ENCODE results near the gene ZBTB11. TPM values are rescaled to one million over a fixed set of nuclear protein-coding genes. Genes with fewer than 3 reads are reported as not detected.
"Not testable (repeated sequence)": the region's sequence is repeated elsewhere in the genome, so short reads cannot be mapped to it uniquely, and the experiment has no call there.

Gene ZBTB11
- total RNA-seq, 4 donors from 2014 or later = 28.0 to 43.6 (median 35.9) TPM

DNA sequence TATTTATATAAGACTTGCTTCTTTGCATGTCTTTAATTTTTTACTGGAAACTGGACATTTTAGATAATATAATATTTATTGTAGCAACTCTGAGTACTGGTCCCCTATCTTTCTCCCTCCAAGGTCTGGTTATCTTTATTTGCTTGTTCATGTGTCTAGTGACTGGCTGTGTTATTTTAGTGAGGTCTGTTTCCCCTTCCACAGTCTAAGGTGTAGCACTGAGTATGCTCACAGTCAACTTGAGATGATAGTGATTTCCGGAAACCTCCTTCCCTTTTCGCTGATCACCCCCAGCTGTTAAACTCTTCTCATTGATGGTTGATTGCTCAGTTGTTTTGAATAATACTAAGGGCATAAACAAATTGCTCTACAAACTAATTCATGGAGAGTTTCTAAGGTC, 65.9 kb downstream of the ZBTB11 start:
- TF ChIP-seq, protein P1, sequence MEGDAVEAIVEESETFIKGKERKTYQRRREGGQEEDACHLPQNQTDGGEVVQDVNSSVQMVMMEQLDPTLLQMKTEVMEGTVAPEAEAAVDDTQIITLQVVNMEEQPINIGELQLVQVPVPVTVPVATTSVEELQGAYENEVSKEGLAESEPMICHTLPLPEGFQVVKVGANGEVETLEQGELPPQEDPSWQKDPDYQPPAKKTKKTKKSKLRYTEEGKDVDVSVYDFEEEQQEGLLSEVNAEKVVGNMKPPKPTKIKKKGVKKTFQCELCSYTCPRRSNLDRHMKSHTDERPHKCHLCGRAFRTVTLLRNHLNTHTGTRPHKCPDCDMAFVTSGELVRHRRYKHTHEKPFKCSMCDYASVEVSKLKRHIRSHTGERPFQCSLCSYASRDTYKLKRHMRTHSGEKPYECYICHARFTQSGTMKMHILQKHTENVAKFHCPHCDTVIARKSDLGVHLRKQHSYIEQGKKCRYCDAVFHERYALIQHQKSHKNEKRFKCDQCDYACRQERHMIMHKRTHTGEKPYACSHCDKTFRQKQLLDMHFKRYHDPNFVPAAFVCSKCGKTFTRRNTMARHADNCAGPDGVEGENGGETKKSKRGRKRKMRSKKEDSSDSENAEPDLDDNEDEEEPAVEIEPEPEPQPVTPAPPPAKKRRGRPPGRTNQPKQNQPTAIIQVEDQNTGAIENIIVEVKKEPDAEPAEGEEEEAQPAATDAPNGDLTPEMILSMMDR (IDR thresholded peaks at IDR 0.05) = no peak
- Histone ChIP-seq H3K4me1 (no peaks in the 10 kb centered on the region), H3K36me3 (no peaks in the 10 kb centered on the region), H3K27me3 (no peaks in the 10 kb centered on the region), H3K9me3 (no peaks in the 10 kb centered on the region), H3K4me3 (replicated peaks in 1 of 3) (no peak overlapping the region), H3K27ac (no peak overlapping the region)
- intact Hi-C loops (cut with DNase I) = no loop called here
- 69 to 72% methylated on average over 2 of the region's 2 CpGs for WGBS, 2 donors
- DNase-seq = no peak

DNA sequence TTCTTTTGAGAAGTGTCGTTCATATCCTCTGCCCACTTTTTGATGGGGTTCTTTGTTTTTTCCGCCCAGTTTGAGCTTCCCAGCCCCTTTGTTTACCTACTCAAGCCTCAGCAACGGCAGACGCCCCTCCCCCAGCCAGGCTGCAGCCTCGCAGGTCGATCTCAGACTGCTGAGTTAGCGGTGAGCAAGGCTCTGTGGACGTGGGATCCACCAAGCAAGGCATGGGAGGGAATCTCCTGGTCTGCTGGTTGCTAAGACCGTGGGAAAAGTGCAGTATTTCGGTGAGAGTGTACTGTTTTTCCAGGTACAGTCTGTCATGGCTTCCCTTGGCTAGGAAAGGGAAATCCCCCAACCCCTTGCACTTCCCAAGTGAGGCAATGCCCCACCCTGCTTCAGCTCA, 71.5 kb downstream of the ZBTB11 start:
- H3K9me3 ChIP-seq; DNase-seq; H3K27ac ChIP-seq; H3K27me3 ChIP-seq; H3K4me3 ChIP-seq (replicated peaks in 1 of 3); H3K4me1 ChIP-seq; H3K36me3 ChIP-seq; intact Hi-C loops (cut with DNase I): not testable (repeated sequence)
- WGBS, 2 donors = 65 to 66% methylated on average over 10 of the region's 10 CpGs

DNA sequence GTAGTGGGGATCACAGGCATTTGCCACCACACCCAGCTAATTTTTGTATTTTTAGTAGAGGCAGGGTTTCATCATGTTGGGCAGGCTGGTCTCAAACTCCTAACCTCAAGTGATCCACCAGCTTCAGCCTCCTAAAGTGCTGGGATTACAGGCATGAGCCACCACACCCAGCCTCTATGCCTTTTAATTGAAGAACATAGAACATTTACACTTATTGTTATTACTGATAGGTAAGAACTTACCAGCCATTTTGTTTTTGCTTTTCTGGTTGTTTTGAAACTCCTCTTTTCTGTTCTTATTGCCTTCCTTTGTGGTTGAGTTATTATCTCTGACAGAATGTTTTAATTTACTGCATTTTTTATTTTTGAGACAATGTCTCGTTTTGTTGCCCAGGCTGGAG, 73.7 kb downstream of the ZBTB11 start:
- no peak for DNase-seq
- H3K27ac ChIP-seq = no peak overlapping the region
- intact Hi-C loops (cut with DNase I) = no loop called here
- H3K4me1 ChIP-seq = no peaks in the 10 kb centered on the region
- H3K4me3 ChIP-seq (replicated peaks in 1 of 3) = no peak overlapping the region
- H3K27me3 ChIP-seq = no peaks in the 10 kb centered on the region
- H3K36me3 ChIP-seq = no peaks in the 10 kb centered on the region
- WGBS, 2 donors = 93 to 98% methylated on average over 1 of the region's 1 CpG
- TF ChIP-seq, protein P1 (IDR thresholded peaks at IDR 0.05) = no peak
- TF ChIP-seq POLR2A (IDR thresholded peaks at IDR 0.05) = no peak
- no peaks in the 10 kb centered on the region for H3K9me3 ChIP-seq

DNA sequence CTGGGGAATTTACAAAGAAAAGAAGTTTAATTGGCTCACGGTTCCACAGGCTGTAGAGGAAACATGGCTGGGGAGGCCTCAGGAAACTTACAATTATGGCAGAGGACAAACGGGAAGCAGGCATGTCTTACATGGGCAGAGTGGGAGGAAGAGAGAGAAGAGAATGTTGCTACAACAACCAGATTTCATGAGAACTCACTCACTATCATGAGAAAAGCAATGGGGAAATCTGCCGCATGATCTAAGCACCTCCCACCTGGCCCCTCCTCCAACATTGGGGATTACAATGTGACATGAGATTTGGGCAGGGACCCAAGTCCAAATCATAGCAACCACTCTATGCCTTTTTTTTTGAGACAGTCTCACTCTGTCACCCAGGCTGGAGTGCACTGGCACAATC, 74.2 kb downstream of the ZBTB11 start:
- TF ChIP-seq, protein P1 (IDR thresholded peaks at IDR 0.05) = no peak
- TF ChIP-seq POLR2A (IDR thresholded peaks at IDR 0.05) = no peak
- no peaks in the 10 kb centered on the region for H3K27me3 ChIP-seq
- H3K4me3 ChIP-seq (replicated peaks in 1 of 3) = no peak overlapping the region
- DNase-seq = no peak
- no peaks in the 10 kb centered on the region for H3K36me3 ChIP-seq
- H3K27ac ChIP-seq = no peak overlapping the region
- no peaks in the 10 kb centered on the region for H3K4me1 ChIP-seq
- intact Hi-C loops (cut with DNase I) = no loop called here
- H3K9me3 ChIP-seq = no peaks in the 10 kb centered on the region
- WGBS, 2 donors = 93% methylated on average over 3 of the region's 3 CpGs

Small RNAs within 50 kb of the gene (small RNA-seq; reads per million reads assigned to genes)
- gene RF00019 = not detected
- gene RNU6-1256P = not detected
- gene RNY1P12 = not detected

Other genes starting within 250 kb of the ZBTB11 start
- gene SENP7, start 163.9 kb downstream of the ZBTB11 start, total RNA-seq = 10 to 100 TPM; 30.2 to 42.9 (median 31.5) TPM
- gene TRMT10C, start 115.3 kb downstream of the ZBTB11 start, total RNA-seq = 10 to 100 TPM; 11.7 to 22.2 (median 18.6) TPM
- gene PCNP, start 103.0 kb downstream of the ZBTB11 start, total RNA-seq = 100 to 1,000 TPM in 3 of 4 donors, 10 to 100 TPM in 1; 93.4 to 145 (median 123) TPM
- 1,000 to 10,000 TPM in 3 of 4 donors, 100 to 1,000 TPM in 1; 958 to 1,885 (median 1,354) TPM for gene RPL24, start 9.6 kb upstream of the ZBTB11 start, total RNA-seq
- 10 to 100 TPM in 1 of 4 donors, 1 to 10 TPM in 3; 7.3 to 13.3 (median 8.2) TPM for gene CEP97, start 47.5 kb upstream of the ZBTB11 start, total RNA-seq
- 10 to 100 TPM; 10.5 to 18.9 (median 13.2) TPM for gene NXPE3, start 102.1 kb upstream of the ZBTB11 start, total RNA-seq
- gene NFKBIZ, start 172.4 kb upstream of the ZBTB11 start, total RNA-seq = 100 to 1,000 TPM in 1 of 4 donors, 10 to 100 TPM in 3; 37.5 to 132 (median 56.9) TPM